Measurements from ENCODE around the gene TMCC2.

DNA sequence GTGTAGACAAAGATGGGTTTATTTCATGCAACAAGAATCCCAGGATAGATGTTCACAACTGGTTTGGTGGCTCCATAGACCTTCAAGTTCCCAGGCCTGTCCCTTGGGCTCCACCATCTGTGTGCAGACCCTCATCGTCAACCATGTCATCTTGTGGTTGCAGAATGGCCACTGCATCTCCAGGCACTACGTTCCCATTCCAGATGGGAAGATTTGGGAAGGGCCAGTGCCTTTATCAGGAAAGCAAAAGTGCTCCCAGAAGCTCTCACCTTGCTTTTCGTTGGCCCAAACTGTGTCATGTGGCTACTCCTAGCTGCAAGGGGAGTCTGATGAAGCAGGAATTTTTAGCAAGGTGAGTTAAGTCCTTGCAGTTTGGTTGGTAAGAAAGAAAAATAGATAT, 12.8 kb downstream of the TMCC2 start:
- TF ChIP-seq POLR2AphosphoS5 (IDR thresholded peaks at IDR 0.05; ENCODE audit: low read depth, low read length) (no peak), POLR2A (IDR thresholded peaks at IDR 0.05; ENCODE audit: borderline replicate concordance, extremely low read depth, insufficient read depth, insufficient read length) (no peak), ZFX (IDR thresholded peaks at IDR 0.05) (no peak), JUND (IDR thresholded peaks at IDR 0.05) (no peak), RAD21 (IDR thresholded peaks at IDR 0.05; ENCODE audit: low read depth) (no peak), TCF7L2 (IDR thresholded peaks at IDR 0.05; ENCODE audit: borderline replicate concordance, extremely low read depth, insufficient read depth, insufficient read length) (no peak), EZH2phosphoT487 (IDR thresholded peaks at IDR 0.05; ENCODE audit: borderline replicate concordance) (no peak)
- TF ChIP-seq, protein P1, sequence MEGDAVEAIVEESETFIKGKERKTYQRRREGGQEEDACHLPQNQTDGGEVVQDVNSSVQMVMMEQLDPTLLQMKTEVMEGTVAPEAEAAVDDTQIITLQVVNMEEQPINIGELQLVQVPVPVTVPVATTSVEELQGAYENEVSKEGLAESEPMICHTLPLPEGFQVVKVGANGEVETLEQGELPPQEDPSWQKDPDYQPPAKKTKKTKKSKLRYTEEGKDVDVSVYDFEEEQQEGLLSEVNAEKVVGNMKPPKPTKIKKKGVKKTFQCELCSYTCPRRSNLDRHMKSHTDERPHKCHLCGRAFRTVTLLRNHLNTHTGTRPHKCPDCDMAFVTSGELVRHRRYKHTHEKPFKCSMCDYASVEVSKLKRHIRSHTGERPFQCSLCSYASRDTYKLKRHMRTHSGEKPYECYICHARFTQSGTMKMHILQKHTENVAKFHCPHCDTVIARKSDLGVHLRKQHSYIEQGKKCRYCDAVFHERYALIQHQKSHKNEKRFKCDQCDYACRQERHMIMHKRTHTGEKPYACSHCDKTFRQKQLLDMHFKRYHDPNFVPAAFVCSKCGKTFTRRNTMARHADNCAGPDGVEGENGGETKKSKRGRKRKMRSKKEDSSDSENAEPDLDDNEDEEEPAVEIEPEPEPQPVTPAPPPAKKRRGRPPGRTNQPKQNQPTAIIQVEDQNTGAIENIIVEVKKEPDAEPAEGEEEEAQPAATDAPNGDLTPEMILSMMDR (IDR thresholded peaks at IDR 0.05 in 2 of 3, conservative IDR thresholded peaks at IDR 0.05 in 1 of 3; ENCODE audit: borderline replicate concordance in 1 of 3, insufficient read depth in 1 of 3, low read depth in 2 of 3, low read length in 2 of 3), result no peak
- TF ChIP-seq, protein P2, sequence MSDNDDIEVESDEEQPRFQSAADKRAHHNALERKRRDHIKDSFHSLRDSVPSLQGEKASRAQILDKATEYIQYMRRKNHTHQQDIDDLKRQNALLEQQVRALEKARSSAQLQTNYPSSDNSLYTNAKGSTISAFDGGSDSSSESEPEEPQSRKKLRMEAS (IDR thresholded peaks at IDR 0.05), result no peak
- TF ChIP-seq, protein P3, sequence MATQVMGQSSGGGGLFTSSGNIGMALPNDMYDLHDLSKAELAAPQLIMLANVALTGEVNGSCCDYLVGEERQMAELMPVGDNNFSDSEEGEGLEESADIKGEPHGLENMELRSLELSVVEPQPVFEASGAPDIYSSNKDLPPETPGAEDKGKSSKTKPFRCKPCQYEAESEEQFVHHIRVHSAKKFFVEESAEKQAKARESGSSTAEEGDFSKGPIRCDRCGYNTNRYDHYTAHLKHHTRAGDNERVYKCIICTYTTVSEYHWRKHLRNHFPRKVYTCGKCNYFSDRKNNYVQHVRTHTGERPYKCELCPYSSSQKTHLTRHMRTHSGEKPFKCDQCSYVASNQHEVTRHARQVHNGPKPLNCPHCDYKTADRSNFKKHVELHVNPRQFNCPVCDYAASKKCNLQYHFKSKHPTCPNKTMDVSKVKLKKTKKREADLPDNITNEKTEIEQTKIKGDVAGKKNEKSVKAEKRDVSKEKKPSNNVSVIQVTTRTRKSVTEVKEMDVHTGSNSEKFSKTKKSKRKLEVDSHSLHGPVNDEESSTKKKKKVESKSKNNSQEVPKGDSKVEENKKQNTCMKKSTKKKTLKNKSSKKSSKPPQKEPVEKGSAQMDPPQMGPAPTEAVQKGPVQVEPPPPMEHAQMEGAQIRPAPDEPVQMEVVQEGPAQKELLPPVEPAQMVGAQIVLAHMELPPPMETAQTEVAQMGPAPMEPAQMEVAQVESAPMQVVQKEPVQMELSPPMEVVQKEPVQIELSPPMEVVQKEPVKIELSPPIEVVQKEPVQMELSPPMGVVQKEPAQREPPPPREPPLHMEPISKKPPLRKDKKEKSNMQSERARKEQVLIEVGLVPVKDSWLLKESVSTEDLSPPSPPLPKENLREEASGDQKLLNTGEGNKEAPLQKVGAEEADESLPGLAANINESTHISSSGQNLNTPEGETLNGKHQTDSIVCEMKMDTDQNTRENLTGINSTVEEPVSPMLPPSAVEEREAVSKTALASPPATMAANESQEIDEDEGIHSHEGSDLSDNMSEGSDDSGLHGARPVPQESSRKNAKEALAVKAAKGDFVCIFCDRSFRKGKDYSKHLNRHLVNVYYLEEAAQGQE (IDR thresholded peaks at IDR 0.05; ENCODE audit: low read depth), result no peak
